Pons (tissue), 1 donor: Measurements from ENCODE around the gene OR12D3.
"Not testable (repeated sequence)": the region's sequence is repeated elsewhere in the genome, so short reads cannot be mapped to it uniquely, and the experiment has no call there.

Source experiments
- DNase-seq: peaks from one replicate; pipeline ENCODE4 v3.0.0-alpha.2; 2016; ENCODE audit warnings: low spot score

Gene OR12D3, protein sequence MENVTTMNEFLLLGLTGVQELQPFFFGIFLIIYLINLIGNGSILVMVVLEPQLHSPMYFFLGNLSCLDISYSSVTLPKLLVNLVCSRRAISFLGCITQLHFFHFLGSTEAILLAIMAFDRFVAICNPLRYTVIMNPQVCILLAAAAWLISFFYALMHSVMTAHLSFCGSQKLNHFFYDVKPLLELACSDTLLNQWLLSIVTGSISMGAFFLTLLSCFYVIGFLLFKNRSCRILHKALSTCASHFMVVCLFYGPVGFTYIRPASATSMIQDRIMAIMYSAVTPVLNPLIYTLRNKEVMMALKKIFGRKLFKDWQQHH

DNA sequence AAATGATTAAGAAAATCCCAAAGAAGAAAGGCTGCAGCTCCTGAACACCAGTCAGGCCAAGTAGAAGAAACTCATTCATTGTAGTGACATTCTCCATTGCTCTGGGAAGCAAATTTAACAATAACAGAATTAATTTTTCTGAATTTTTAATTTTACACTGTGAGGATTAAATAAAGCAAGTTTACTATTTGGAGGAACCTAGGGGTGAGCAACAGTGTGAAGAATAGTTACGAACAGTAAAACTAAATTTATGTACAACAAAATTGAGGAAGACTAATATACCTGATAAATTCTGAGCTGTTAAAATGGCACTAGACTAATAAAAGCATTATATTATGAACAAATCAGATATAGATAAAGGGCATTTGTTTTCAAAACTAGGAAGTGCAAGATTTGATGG is at the start of gene OR12D3:
TSS of gene OR12D3 (minus strand) at position 101 of the 400 bp plus-strand sequence. CDS start at position 97, 4 bp downstream.
- DNase-seq: no peak

- no peak for DNase-seq
Observed at GRCh38 chr6:29424575-29424974, 49.5 kb upstream of the OR12D3 start.

DNA sequence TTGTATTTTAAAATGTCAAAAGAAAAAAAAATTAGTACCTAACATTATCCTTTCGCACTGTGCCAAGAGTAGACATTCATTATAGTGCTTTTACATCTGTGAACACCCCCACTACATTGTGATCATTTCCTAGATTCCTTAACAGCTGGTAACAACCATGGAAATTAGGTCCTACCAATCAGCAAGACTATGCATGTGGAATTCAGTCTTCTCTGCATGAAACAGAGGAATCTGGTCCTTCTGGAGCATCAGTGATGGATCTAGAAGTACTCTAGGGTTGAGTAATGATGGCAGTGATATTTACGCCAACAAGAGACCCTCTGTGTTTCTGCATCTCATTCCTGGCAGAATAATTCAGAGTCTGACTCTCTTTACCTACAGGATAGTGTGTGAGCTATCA is 49.1 kb upstream of the OR12D3 start:
- DNase-seq: no peak

DNA sequence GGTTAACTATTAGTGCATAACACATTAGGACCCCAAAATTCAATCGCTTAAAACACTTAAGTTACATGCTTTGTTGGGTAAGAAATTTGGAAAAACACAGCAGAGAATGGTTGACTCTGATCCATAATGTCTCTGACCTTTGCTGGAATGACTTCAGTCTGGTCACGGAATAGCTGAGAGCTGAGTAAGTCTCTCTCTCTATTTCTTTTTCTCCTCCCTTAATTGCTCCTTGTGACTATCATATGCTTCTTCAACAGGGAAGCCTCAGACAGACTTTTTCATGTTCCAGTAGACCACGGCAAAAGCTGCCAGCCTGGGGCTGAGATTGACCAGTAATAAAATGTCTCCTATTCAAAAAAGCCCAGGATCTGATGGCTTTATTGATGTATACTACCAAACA is 44.4 kb upstream of the OR12D3 start:
- no peak for DNase-seq

DNA sequence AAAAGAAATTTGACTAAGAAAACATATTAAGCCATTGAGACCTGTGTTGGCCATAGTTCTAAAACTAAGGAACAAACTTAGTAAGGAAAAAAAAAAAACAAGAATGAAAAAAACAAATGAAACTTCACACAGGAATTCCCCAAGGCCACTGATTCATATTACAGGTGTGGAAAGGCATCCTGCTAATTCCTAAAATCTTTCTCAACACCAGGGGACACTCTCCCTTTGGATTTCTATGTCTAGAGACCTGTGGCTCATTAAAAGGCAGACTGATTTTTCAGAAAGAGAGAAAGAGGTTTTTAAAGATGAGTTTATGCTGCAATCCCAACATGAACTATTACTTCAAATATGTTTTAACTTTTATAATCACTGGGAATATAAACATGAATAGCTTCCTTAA is 39.5 kb upstream of the OR12D3 start, which contains the start of gene OR12D1:
TSS of gene OR12D1 (plus strand) at position 341 of the 400 bp plus-strand sequence.
- DNase-seq: no peak

- DNase-seq: no peak
Observed at GRCh38 chr6:29403801-29404200, 28.7 kb upstream of the OR12D3 start.

GRCh38 chr6:29399525-29399924 is 24.4 kb upstream of the OR12D3 start:
- DNase-seq: no peak

- no peak for DNase-seq
Observed at GRCh38 chr6:29395331-29395730, 20.2 kb upstream of the OR12D3 start, which contains the start of gene OR12D2. OR12D2 (plus strand) TSS chr6:29395631; CDS start chr6:29396700, 1,069 bp downstream.

DNA sequence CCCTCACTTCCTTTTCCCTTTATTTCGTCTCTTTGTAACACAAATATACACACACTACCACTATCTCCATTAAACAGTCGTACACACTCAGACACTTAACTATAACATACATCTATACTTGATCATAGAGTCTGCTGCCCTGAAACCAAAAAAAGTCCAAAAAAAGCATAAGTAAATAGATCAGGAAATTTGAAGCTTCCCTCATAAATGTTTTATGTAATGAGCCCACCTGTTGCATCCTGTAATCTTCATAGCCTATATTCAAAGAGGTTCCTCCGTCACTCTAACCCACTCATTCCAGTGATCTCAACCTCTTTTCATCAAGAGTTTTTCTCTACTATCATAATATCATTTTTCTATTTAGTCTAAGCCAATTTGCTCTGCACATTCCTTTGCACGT is 13.4 kb upstream of the OR12D3 start:
- no peak for DNase-seq

DNA sequence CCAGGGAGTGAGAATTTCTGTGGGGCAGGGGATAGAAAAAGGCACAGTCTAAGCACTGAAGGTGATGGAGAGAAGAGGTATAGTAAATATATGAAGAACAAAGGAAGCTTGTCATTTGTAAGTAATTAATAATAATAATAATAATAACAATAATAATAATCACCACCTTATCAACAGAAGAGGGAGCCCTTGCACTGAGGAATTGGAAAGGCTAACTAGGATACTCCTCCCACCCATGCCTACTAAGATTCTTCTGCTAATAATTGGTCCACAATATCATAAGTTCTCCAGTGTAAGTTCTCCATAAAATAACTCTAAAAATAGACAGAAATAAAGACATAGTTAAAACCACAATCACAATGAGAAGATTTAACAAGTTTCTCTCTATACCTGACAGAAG is 912 bp upstream of the OR12D3 start:
- no peak for DNase-seq

GRCh38 chr6:29368765-29369164 is 6.3 kb downstream of the OR12D3 start, which contains the start of gene OR5V1:
OR5V1 (minus strand) TSS chr6:29368865; CDS start chr6:29356195, 12,670 bp downstream.
- DNase-seq: no peak

DNA sequence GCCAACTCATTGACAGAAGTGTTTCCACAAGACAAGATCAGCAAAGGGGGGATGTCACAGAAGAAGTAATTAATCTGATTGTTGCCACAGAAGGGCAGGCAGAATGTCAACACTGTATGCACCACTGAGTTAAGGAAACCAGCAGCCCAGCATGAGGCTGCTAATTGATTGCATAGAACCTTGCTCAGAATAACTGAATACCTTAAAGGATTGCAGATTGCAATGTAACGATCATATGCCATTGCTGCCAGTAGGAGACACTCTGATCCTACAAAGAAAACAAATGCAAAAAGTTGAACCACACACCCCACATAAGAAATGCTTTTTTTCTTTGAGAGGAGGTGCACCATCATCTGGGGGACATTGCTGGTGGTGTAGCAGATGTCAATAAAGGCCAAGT is 19.5 kb downstream of the OR12D3 start:
- DNase-seq: no peak

DNA sequence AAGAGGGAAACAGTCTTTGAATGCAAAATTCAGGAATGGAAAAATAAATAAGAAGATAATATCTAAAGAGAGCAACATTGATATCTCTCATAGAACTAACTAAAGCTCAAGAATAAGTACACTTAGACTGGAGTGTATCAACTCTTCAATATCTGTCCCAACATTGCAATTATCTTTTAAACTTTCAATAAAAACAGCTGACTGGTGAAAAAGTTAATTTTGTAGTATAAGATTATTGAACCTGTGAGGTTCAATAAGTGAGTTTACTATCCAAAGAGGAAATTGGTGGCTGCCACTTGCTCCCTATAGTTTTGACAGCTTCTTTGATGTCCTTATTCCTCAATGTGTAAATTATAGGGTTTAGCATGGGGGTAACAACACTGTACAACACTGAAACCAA is 20.1 kb downstream of the OR12D3 start:
- no peak for DNase-seq

GRCh38 chr6:29349348-29349747 is 25.7 kb downstream of the OR12D3 start:
- DNase-seq: not testable (repeated sequence)

DNA sequence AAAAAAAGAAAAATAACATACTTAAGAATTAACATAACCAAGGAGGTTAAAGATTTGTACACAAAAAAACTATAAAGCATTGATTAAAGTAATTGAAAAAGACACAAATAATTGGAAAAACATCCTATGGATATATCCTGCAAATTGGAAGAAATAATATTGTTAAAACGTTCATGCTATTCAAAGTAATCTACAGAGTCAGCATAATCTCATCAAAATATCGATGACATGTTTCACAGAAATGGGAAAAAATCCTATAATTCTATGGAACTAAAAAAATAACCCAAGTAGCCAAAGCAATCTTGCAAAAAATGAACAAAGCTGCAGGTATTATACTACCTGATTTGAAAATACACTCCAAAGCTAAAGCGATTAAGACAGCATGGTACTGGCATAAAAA is 29.7 kb downstream of the OR12D3 start:
- DNase-seq: no peak

GRCh38 chr6:29336269-29336668 is 38.8 kb downstream of the OR12D3 start:
- DNase-seq: no peak

- no peak for DNase-seq
Observed at GRCh38 chr6:29332676-29333075, 42.4 kb downstream of the OR12D3 start.

GRCh38 chr6:29325777-29326176 is 49.3 kb downstream of the OR12D3 start:
- DNase-seq: no peak
